ENCODE measurements around the gene GBP4. TPM values are rescaled to one million over a fixed set of nuclear protein-coding genes. Genes with fewer than 3 reads are reported as not detected.

The GBP4 gene
- total and polyA plus RNA-seq, 9 of the 15 experiments (the other 6 are each of a cell fraction or from before 2014, with no cell fraction given), result 0.04 to 0.40 (median 0.11) TPM

DNA sequence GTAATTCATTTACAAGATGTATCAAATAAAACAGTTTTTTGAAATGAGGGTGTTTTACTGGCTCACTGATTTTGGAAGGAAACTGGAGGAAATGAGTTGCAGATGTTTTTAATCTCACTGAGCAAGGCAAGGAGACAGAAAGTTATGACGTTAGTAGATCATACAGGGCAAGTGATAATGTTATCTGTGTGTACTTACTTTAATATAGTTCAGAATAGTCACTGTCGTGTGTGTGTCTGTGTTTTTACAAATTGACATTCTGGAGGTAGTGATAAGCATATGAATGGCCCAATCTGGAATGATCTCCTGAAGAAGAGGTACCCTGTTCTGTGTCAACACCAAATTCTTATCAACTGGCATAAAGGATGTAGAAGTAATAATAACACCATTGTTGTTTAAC is 1.9 kb upstream of the GBP4 start (continued):
- TF ChIP-seq ZBTB11 (CRISPR knock-in tag; IDR thresholded peaks at IDR 0.05) (peak in 1 of 3 experiments; percentile 36; a peak in 1 of 6 replicates), ADNP (tag; IDR thresholded peaks at IDR 0.05) (0 out of 2 replicates have a peak, but pooled peaks have one; percentile 45), ATF1 (CRISPR knock-in tag; IDR thresholded peaks at IDR 0.05) (no peak), ATF1 (tag; IDR thresholded peaks at IDR 0.05) (peak; percentile 60), ARID1B (IDR thresholded peaks at IDR 0.05) (peak; percentile 39; the same call in 1 of the 2 replicates), KLF16 (IDR thresholded peaks at IDR 0.05) (0 out of 2 replicates have a peak, but pooled peaks have one; percentile 33), TAL1 (IDR thresholded peaks at IDR 0.05) (peak; percentile 69), NFIC (IDR thresholded peaks at IDR 0.05) (peak; percentile 36; the same call in 1 of the 2 replicates), POLR2AphosphoS5 (IDR thresholded peaks at IDR 0.05; ENCODE audit: control insufficient read depth, insufficient read depth, low read depth, low read length) (no peak), MAZ (CRISPR knock-in tag; conservative IDR thresholded peaks at IDR 0.05 in 1 of 2, IDR thresholded peaks at IDR 0.05 in 1 of 2) (0 out of 4 replicates have a peak, but pooled peaks of 1 of the 2 experiments have one; percentile 30), NRF1 (conservative IDR thresholded peaks at IDR 0.05 in 1 of 2, IDR thresholded peaks at IDR 0.05 in 1 of 2) (no peak), JUND (IDR thresholded peaks at IDR 0.05; ENCODE audit: borderline replicate concordance, low read depth, low read length) (no peak), JUND (tag; IDR thresholded peaks at IDR 0.05; ENCODE audit: borderline replicate concordance, low read depth, low read length) (peak; percentile 34; the same call in 1 of the 3 replicates), HDGF (IDR thresholded peaks at IDR 0.05) (no peak), TRIM28 (IDR thresholded peaks at IDR 0.05) (no peak), CBFA2T2 (conservative IDR thresholded peaks at IDR 0.05) (peak; percentile 81), ZKSCAN8 (CRISPR knock-in tag; IDR thresholded peaks at IDR 0.05) (0 out of 2 replicates have a peak, but pooled peaks have one; percentile 30)
- TF ChIP-seq, protein P1, sequence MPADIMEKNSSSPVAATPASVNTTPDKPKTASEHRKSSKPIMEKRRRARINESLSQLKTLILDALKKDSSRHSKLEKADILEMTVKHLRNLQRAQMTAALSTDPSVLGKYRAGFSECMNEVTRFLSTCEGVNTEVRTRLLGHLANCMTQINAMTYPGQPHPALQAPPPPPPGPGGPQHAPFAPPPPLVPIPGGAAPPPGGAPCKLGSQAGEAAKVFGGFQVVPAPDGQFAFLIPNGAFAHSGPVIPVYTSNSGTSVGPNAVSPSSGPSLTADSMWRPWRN (IDR thresholded peaks at IDR 0.05; ENCODE audit: low read depth), result 0 out of 2 replicates have a peak, but pooled peaks have one; percentile 29
- TF ChIP-seq, protein P2, sequence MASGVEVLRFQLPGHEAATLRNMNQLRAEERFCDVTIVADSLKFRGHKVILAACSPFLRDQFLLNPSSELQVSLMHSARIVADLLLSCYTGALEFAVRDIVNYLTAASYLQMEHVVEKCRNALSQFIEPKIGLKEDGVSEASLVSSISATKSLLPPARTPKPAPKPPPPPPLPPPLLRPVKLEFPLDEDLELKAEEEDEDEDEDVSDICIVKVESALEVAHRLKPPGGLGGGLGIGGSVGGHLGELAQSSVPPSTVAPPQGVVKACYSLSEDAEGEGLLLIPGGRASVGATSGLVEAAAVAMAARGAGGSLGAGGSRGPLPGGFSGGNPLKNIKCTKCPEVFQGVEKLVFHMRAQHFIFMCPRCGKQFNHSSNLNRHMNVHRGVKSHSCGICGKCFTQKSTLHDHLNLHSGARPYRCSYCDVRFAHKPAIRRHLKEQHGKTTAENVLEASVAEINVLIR (CRISPR knock-in tag; IDR thresholded peaks at IDR 0.05), result peak; percentile 77

Data from K562 (cell line).